Fibroblast of lung (primary cell): Measurements from ENCODE around the gene RAB8A. TPM values are rescaled to one million over a fixed set of nuclear protein-coding genes. Genes with fewer than 3 reads are reported as not detected.

Experiments used
- DNase-seq, 2 donors: peaks; one replicate each; pipeline versions ENCODE4 v3.0.0 to v3.0.0-alpha.2; 2010; ENCODE audit warnings: low read depth in 2 of 2
- H2AFZ ChIP-seq: 2 replicates; pipeline ENCODE4 v1.5.1; 2012; ENCODE audit warnings: low read length, control low read depth, inconsistent platforms
- H3K27ac ChIP-seq: 2 replicates; pipeline ENCODE4 v1.5.1; 2011; ENCODE audit warnings: low read length, control low read depth; ENCODE audit not compliant: insufficient read depth
- H3K27me3 ChIP-seq: 2 replicates; pipeline ENCODE4 v1.5.1; 2011; ENCODE audit warnings: mild to moderate bottlenecking, low read length; ENCODE audit not compliant: control insufficient read depth, insufficient read depth
- H3K36me3 ChIP-seq: 2 replicates; pipeline ENCODE4 v1.5.1; 2011; ENCODE audit warnings: low read length; ENCODE audit not compliant: control insufficient read depth, insufficient read depth
- H3K4me1 ChIP-seq: 2 replicates; pipeline ENCODE4 v1.5.1; 2011; ENCODE audit warnings: low read length; ENCODE audit not compliant: control insufficient read depth, insufficient read depth; ENCODE audit errors: extremely low read depth
- H3K4me2 ChIP-seq: 2 replicates; pipeline ENCODE4 v1.5.1; 2011; ENCODE audit warnings: low read length, control low read depth; ENCODE audit not compliant: insufficient read depth; ENCODE audit errors: extremely low read depth
- H3K4me3 ChIP-seq, 4 experiments: fragments of 200-600 bp in 1 of 4; sonication (generic) in 1 of 4; replicated peaks in 1 of 4; 2 replicates each; pipeline ENCODE4 v1.5.1; 2011 to 2016; ENCODE audit warnings: low read length in 4 of 4, low read depth in 3 of 4, mild to moderate bottlenecking in 3 of 4, control low read depth in 2 of 4, inconsistent platforms in 1 of 4, mixed read lengths in 1 of 4; ENCODE audit not compliant: insufficient read depth in 1 of 4; ENCODE audit errors: control extremely low read depth in 1 of 4
- H3K79me2 ChIP-seq: 2 replicates; pipeline ENCODE4 v1.5.1; 2012; ENCODE audit warnings: mild to moderate bottlenecking, low read length, inconsistent platforms; ENCODE audit not compliant: control insufficient read depth, insufficient read depth
- H3K9ac ChIP-seq: 2 replicates; pipeline ENCODE4 v1.5.1; 2011; ENCODE audit warnings: mild to moderate bottlenecking, low read length, control low read depth; ENCODE audit not compliant: insufficient read depth
- H3K9me3 ChIP-seq: 2 replicates; pipeline ENCODE4 v1.5.1; 2012; ENCODE audit warnings: low read depth, low read length; ENCODE audit not compliant: control insufficient read depth, insufficient read depth
- H4K20me1 ChIP-seq: 2 replicates; pipeline ENCODE4 v1.5.1; 2011; ENCODE audit warnings: low read length; ENCODE audit not compliant: control insufficient read depth, insufficient read depth; ENCODE audit errors: extremely low read depth
- CTCF ChIP-seq, 2 donors: IDR thresholded peaks in 1 of 2; conservative IDR thresholded peaks in 1 of 2; 1 replicate in 1 of 2; 2 replicates in 1 of 2; pipeline ENCODE4 v1.5.1; 2011 to 2012; ENCODE audit warnings: low read length in 2 of 2, control low read depth in 1 of 2, inconsistent platforms in 1 of 2, low read depth in 1 of 2, mild to moderate bottlenecking in 1 of 2
- EZH2 ChIP-seq: IDR thresholded peaks from 2 replicates; pipeline ENCODE4 v1.5.1; 2012; ENCODE audit warnings: low read length, control low read depth, mild to moderate bottlenecking; ENCODE audit errors: missing control alignments
- polyA plus RNA-seq, 2 donors: library from polyadenylated mRNA; depleted of rRNA in 1 of 2; stranded (reverse) in 1 of 2; unstranded in 1 of 2; fragments of >200 nt; gene quantifications; 2 replicates each; pipeline ENCODE4 v1.2.1, GENCODE V29; 2011 to 2012; ENCODE audit warnings: missing spikeins in 1 of 2
- total RNA-seq: library from RNA; depleted of rRNA; stranded (reverse); fragments of >200 nt; gene quantifications from 2 replicates; pipeline ENCODE4 v1.2.1, GENCODE V29; 2014

Gene RAB8A
- total and polyA plus RNA-seq, 2 donors (not counting 1 experiment from before 2014, with no cell fraction given): 77.6 to 104 TPM

GRCh38 chr19:16121967-16122366 is 10.3 kb downstream of the RAB8A start:
- no peak overlapping the region for H3K4me2 ChIP-seq
- peaks cover 2% of the 10 kb centered on the region for H3K79me2 ChIP-seq
- no peaks in the 10 kb centered on the region for H3K9me3 ChIP-seq
- H3K4me3 ChIP-seq: no peak overlapping the region
- no peaks in the 10 kb centered on the region for H3K27me3 ChIP-seq
- peaks cover 2% of the 10 kb centered on the region for H3K4me1 ChIP-seq
- no peak overlapping the region for H3K27ac ChIP-seq
- peaks cover 16% of the 10 kb centered on the region for H3K36me3 ChIP-seq
- H4K20me1 ChIP-seq: no peaks in the 10 kb centered on the region
- no peak overlapping the region for H2AFZ ChIP-seq
- H3K9ac ChIP-seq: no peak overlapping the region
- no peak for TF ChIP-seq CTCF (conservative IDR thresholded peaks at IDR 0.05 in 1 of 2, IDR thresholded peaks at IDR 0.05 in 1 of 2; ENCODE audit: low read depth in 1 of 2, low read length in 2 of 2)
- no peak for TF ChIP-seq EZH2
- DNase-seq: no peak

- Histone ChIP-seq H3K27me3 (no peaks in the 10 kb centered on the region), H3K4me3 (no peak overlapping the region), H3K27ac (no peak overlapping the region), H3K9ac (no peak overlapping the region), H2AFZ (no peak overlapping the region), H3K4me1 (peaks cover 2% of the 10 kb centered on the region), H3K79me2 (no peaks in the 10 kb centered on the region), H3K4me2 (no peak overlapping the region), H3K36me3 (peaks cover 27% of the 10 kb centered on the region), H4K20me1 (no peaks in the 10 kb centered on the region), H3K9me3 (no peaks in the 10 kb centered on the region)
- no peak for TF ChIP-seq EZH2
- TF ChIP-seq CTCF (conservative IDR thresholded peaks at IDR 0.05 in 1 of 2, IDR thresholded peaks at IDR 0.05 in 1 of 2; ENCODE audit: low read depth in 1 of 2, low read length in 2 of 2): no peak
- no peak for DNase-seq
Observed at GRCh38 chr19:16124953-16125352, 13.3 kb downstream of the RAB8A start.

- no peak overlapping the region for H2AFZ ChIP-seq
- no peak overlapping the region for H3K27ac ChIP-seq
- no peak overlapping the region for H3K9ac ChIP-seq
- no peaks in the 10 kb centered on the region for H4K20me1 ChIP-seq
- H3K27me3 ChIP-seq: no peaks in the 10 kb centered on the region
- H3K4me2 ChIP-seq: no peak overlapping the region
- H3K79me2 ChIP-seq: no peaks in the 10 kb centered on the region
- no peaks in the 10 kb centered on the region for H3K9me3 ChIP-seq
- H3K4me1 ChIP-seq: peaks cover 2% of the 10 kb centered on the region
- peaks cover 27% of the 10 kb centered on the region for H3K36me3 ChIP-seq
- TF ChIP-seq EZH2: no peak
- peak in 1 of 2 donors; percentile 10 for TF ChIP-seq CTCF (conservative IDR thresholded peaks at IDR 0.05 in 1 of 2, IDR thresholded peaks at IDR 0.05 in 1 of 2; ENCODE audit: low read depth in 1 of 2, low read length in 2 of 2)
- no peak overlapping the region for H3K4me3 ChIP-seq
- DNase-seq: peak in 1 of 2 donors; percentile 22
Observed at GRCh38 chr19:16125737-16126495, 14.2 kb downstream of the RAB8A start.
